WTC11 (cell line): ENCODE data around the gene SRP14. TPM values are rescaled to one million over a fixed set of nuclear protein-coding genes. Genes with fewer than 3 reads are reported as not detected.

ENCODE experiments used
- ATAC-seq: fragments of 200-7000 bp; cut with Tn5 transposase; 2 replicates; pipeline ENCODE4 v1.10.0; 2021; ENCODE audit warnings: mild to moderate bottlenecking, moderate library complexity
- CTCF ChIA-PET: fragments of 300-600 bp; sonication (Branson Sonifier 250); formaldehyde crosslinking; loops from one replicate; lab custom pipeline; 2021; ENCODE audit warnings: antibody characterized with exemption; lab: Charles Lee
- POLR2A ChIA-PET: fragments of 350-600 bp; sonication (Branson Sonifier 250); formaldehyde crosslinking; loops from one replicate; lab custom pipeline; 2021; ENCODE audit warnings: antibody characterized with exemption; lab: Charles Lee
- DNase-seq: peaks from one replicate; pipeline ENCODE4 v3.0.0; 2021; ENCODE audit warnings: low spot score
- H3K27ac Mint-ChIP-seq: 2 replicates; pipeline ENCODE4 v1.8.0; 2021; ENCODE audit warnings: mixed read lengths
- H3K27me3 Mint-ChIP-seq: 2 replicates; pipeline ENCODE4 v1.8.0; 2021; ENCODE audit warnings: low read depth, mild to moderate bottlenecking, moderate library complexity, mixed read lengths
- H3K36me3 Mint-ChIP-seq: 2 replicates; pipeline ENCODE4 v1.8.0; 2021; ENCODE audit warnings: mixed read lengths
- H3K4me1 Mint-ChIP-seq: 2 replicates; pipeline ENCODE4 v1.8.0; 2022; ENCODE audit warnings: mixed read lengths
- H3K4me3 Mint-ChIP-seq: 2 replicates; pipeline ENCODE4 v1.8.0; 2021; ENCODE audit warnings: mild to moderate bottlenecking, moderate library complexity, mixed read lengths
- H3K9me3 Mint-ChIP-seq: 2 replicates; pipeline ENCODE4 v1.8.0; 2021; ENCODE audit warnings: mixed read lengths
- AR ChIP-seq: fragments of 250-450 bp; sonication (Bioruptor Pico); IDR thresholded peaks from 2 replicates; pipeline ENCODE4 v1.9.0; 2021; ENCODE audit warnings: mild to moderate bottlenecking
- CREB1 ChIP-seq: sonication (generic); formaldehyde crosslinking; IDR thresholded peaks from 2 replicates; pipeline ENCODE4 v1.8.0; 2023; ENCODE audit warnings: mild to moderate bottlenecking, missing genetic modification reagents
- CREM ChIP-seq: sonication (generic); formaldehyde crosslinking; IDR thresholded peaks from 2 replicates; pipeline ENCODE4 v1.8.1; 2022; ENCODE audit warnings: mild to moderate bottlenecking, missing genetic modification reagents, moderate library complexity
- IRF2 ChIP-seq: sonication (generic); formaldehyde crosslinking; IDR thresholded peaks from 2 replicates; pipeline ENCODE4 v1.8.0; 2022; ENCODE audit warnings: low read depth, missing genetic modification reagents, borderline replicate concordance
- MXD4 ChIP-seq: fragments of 250-450 bp; sonication (Bioruptor Pico); IDR thresholded peaks from 2 replicates; pipeline ENCODE4 v1.8.0; 2021; ENCODE audit warnings: mild to moderate bottlenecking, moderate library complexity, borderline replicate concordance
- NFATC4 ChIP-seq: fragments of 250-450 bp; sonication (Bioruptor Pico); IDR thresholded peaks from 2 replicates; pipeline ENCODE4 v1.9.0; 2021; ENCODE audit warnings: mild to moderate bottlenecking
- OVOL2 ChIP-seq: fragments of 250-450 bp; sonication (Bioruptor Pico); IDR thresholded peaks from 2 replicates; pipeline ENCODE4 v1.9.0; 2021; ENCODE audit warnings: mild to moderate bottlenecking, borderline replicate concordance
- PRDM15 ChIP-seq: sonication (generic); formaldehyde crosslinking; IDR thresholded peaks from 2 replicates; pipeline ENCODE4 v1.8.0; 2022; ENCODE audit warnings: missing genetic modification reagents
- RELA ChIP-seq: sonication (generic); formaldehyde crosslinking; IDR thresholded peaks from 2 replicates; pipeline ENCODE4 v1.8.1; 2022; ENCODE audit warnings: missing genetic modification reagents, mild to moderate bottlenecking, borderline replicate concordance
- STAT6 ChIP-seq: sonication (generic); formaldehyde crosslinking; conservative IDR thresholded peaks from 2 replicates; pipeline ENCODE4 v1.8.1; 2023; ENCODE audit warnings: mild to moderate bottlenecking, low read depth, missing genetic modification reagents, moderate library complexity
- USF1 ChIP-seq: sonication (generic); formaldehyde crosslinking; IDR thresholded peaks from 2 replicates; pipeline ENCODE4 v1.8.0; 2022; ENCODE audit warnings: mild to moderate bottlenecking, missing genetic modification reagents
- ZBTB21 ChIP-seq: sonication (generic); formaldehyde crosslinking; IDR thresholded peaks from 2 replicates; pipeline ENCODE4 v1.8.1; 2023; ENCODE audit warnings: mild to moderate bottlenecking, missing genetic modification reagents, borderline replicate concordance
- ZNF138 ChIP-seq: sonication (generic); formaldehyde crosslinking; conservative IDR thresholded peaks from 2 replicates; pipeline ENCODE4 v1.8.1; 2022; ENCODE audit warnings: mild to moderate bottlenecking, moderate library complexity, missing genetic modification reagents
- ZNF232 ChIP-seq: sonication (generic); formaldehyde crosslinking; IDR thresholded peaks from 2 replicates; pipeline ENCODE4 v1.8.0; 2022; ENCODE audit warnings: mild to moderate bottlenecking, missing genetic modification reagents
- ZNF281 ChIP-seq: sonication (generic); formaldehyde crosslinking; IDR thresholded peaks from 2 replicates; pipeline ENCODE4 v1.8.0; 2023; ENCODE audit warnings: mild to moderate bottlenecking, missing genetic modification reagents
- ZNF423 ChIP-seq: fragments of 250-450 bp; sonication (Bioruptor Pico); IDR thresholded peaks from 2 replicates; pipeline ENCODE4 v2.1.2; 2022; ENCODE audit warnings: mild to moderate bottlenecking, moderate library complexity
- total RNA-seq: library from RNA; stranded (reverse); gene quantifications from 3 replicates; pipeline ENCODE4 v1.2.3, GENCODE V29; 2021

SRP14 gene
- total RNA-seq, 1 experiment from 2014 or later, result 190 TPM

- POLR2A ChIA-PET, result interaction anchor here (0.7 to 1.4 kb wide), 4 partner anchors 36 to 188 kb away, joined by 3 to 4 read pairs (median 3); no protein-coding TSS in a partner anchor
- no peaks in the 10 kb centered on the region for H3K36me3 Mint-ChIP-seq
- H3K27ac Mint-ChIP-seq, result no peak overlapping the region
- TF ChIP-seq NFATC4 (no peak), STAT6 (CRISPR knock-in tag) (no peak), ZNF138 (CRISPR knock-in tag) (no peak), CREB1 (CRISPR knock-in tag) (no peak), AR (CRISPR knock-in tag) (no peak), PRDM15 (CRISPR knock-in tag) (no peak), RELA (CRISPR knock-in tag) (no peak), MXD4 (CRISPR knock-in tag) (no peak)
- DNase-seq, result no peak
- H3K27me3 Mint-ChIP-seq, result no peaks in the 10 kb centered on the region
- H3K4me1 Mint-ChIP-seq, result peaks cover 43% of the 10 kb centered on the region
- H3K4me3 Mint-ChIP-seq, result no peak overlapping the region
- H3K9me3 Mint-ChIP-seq, result no peaks in the 10 kb centered on the region
- no peak for ATAC-seq
- CTCF ChIA-PET, result interaction anchor here (0.6 to 5.9 kb wide), 12 partner anchors 15 to 810 kb away, joined by 3 to 48 read pairs (median 4); no protein-coding TSS in a partner anchor
Measured at GRCh38 chr15:40051616-40052415, 12.8 kb upstream of the SRP14 start.

- Mint-ChIP-seq H3K36me3 (no peaks in the 10 kb centered on the region), H3K27ac (peak overlapping the region; percentile 74), H3K4me1 (peaks cover 49% of the 10 kb centered on the region), H3K27me3 (no peaks in the 10 kb centered on the region), H3K4me3 (no peak overlapping the region), H3K9me3 (no peaks in the 10 kb centered on the region)
- ATAC-seq, result peak; percentile 79
- DNase-seq, result peak; percentile 61
- CTCF ChIA-PET, result interaction anchor here (1.0 to 5.9 kb wide), 3 partner anchors 46 to 87 kb away, joined by 4 to 48 read pairs (median 4); no protein-coding TSS in a partner anchor
- POLR2A ChIA-PET, result interaction anchor here (0.7 kb wide), 1 partner anchor 37 kb away, joined by 3 read pairs; no protein-coding TSS in a partner anchor
- TF ChIP-seq ZBTB21 (CRISPR knock-in tag), result no peak
- TF ChIP-seq IRF2, result no peak
- TF ChIP-seq CREM (CRISPR knock-in tag), result no peak
- TF ChIP-seq OVOL2 (CRISPR knock-in tag), result no peak
- TF ChIP-seq ZNF281 (CRISPR knock-in tag), result no peak
- TF ChIP-seq USF1 (CRISPR knock-in tag), result no peak
- no peak for TF ChIP-seq ZNF423 (CRISPR knock-in tag)
- no peak for TF ChIP-seq ZNF232
Measured at GRCh38 chr15:40050788-40051470, 11.9 kb upstream of the SRP14 start.
